IPS DF 6.9 (cell line): ENCODE results near the gene SIGLEC10.

Source experiments
- DNase-seq: peaks from one replicate; pipeline ENCODE4 v3.0.0-alpha.2; 2013; ENCODE audit warnings: low read depth, low spot score
- H3K27ac ChIP-seq: one replicate; pipeline ENCODE4 v1.5.1; 2013; ENCODE audit warnings: low read length, control low read depth
- H3K27me3 ChIP-seq: 2 replicates; pipeline ENCODE4 v1.6.1; 2013; ENCODE audit warnings: mild to moderate bottlenecking, low read length; ENCODE audit not compliant: control insufficient read depth, insufficient read depth
- H3K36me3 ChIP-seq: 2 replicates; pipeline ENCODE4 v1.6.1; 2013; ENCODE audit warnings: low read length; ENCODE audit not compliant: control insufficient read depth, insufficient read depth
- H3K4me1 ChIP-seq: 2 replicates; pipeline ENCODE4 v1.6.1; 2013; ENCODE audit warnings: low read length; ENCODE audit not compliant: control insufficient read depth, insufficient read depth
- H3K4me3 ChIP-seq: 2 replicates; pipeline ENCODE4 v1.5.1; 2013; ENCODE audit warnings: mild to moderate bottlenecking, low read length
- H3K9me3 ChIP-seq: 2 replicates; pipeline ENCODE4 v1.6.1; 2013; ENCODE audit warnings: low read length, inconsistent platforms; ENCODE audit not compliant: control insufficient read depth, insufficient read depth
- WGBS: extraction: QIAGEN DNeasy Blood & Tissue Kit; methylation state at CpG from one replicate; pipeline ENCODE4 v1.1.7; 2013; ENCODE audit warnings: mixed read lengths, missing lambda C conversion rate; ENCODE audit not compliant: insufficient read length, insufficient coverage; 5-methylcytosine and 5-hydroxymethylcytosine counted together

The SIGLEC10 gene

GRCh38 chr19:51365211-51365964, 52.1 kb downstream of the SIGLEC10 start:
- no peak for DNase-seq
- H3K27ac ChIP-seq: no peak overlapping the region

GRCh38 chr19:51364200-51365106, 53.0 kb downstream of the SIGLEC10 start:
- Histone ChIP-seq H3K27me3 (no peaks in the 10 kb centered on the region), H3K36me3 (no peaks in the 10 kb centered on the region), H3K4me1 (peaks cover 6% of the 10 kb centered on the region), H3K9me3 (no peaks in the 10 kb centered on the region), H3K27ac (no peak overlapping the region), H3K4me3 (no peak overlapping the region)
- DNase-seq: no peak
- no CpG with 5 or more reads among the region's 15 CpGs for WGBS

More at GRCh38 chr19:51365211-51365964, 52.1 kb downstream of the SIGLEC10 start:
- Histone ChIP-seq H3K4me3 (peak overlapping the region; percentile 67; the same call in 1 of the 2 replicates), H3K9me3 (no peaks in the 10 kb centered on the region), H3K27me3 (no peaks in the 10 kb centered on the region), H3K36me3 (no peaks in the 10 kb centered on the region), H3K4me1 (peaks cover 6% of the 10 kb centered on the region)
- WGBS: no CpG with 5 or more reads among the region's 10 CpGs

- H3K9me3 ChIP-seq: no peaks in the 10 kb centered on the region
- H3K27me3 ChIP-seq: no peaks in the 10 kb centered on the region
- no peaks in the 10 kb centered on the region for H3K4me1 ChIP-seq
- H3K4me3 ChIP-seq: no peak overlapping the region
- no peaks in the 10 kb centered on the region for H3K36me3 ChIP-seq
- WGBS: no CpG with 5 or more reads among the region's 13 CpGs
- DNase-seq: no peak
- H3K27ac ChIP-seq: no peak overlapping the region
These were observed 56.2 kb downstream of the SIGLEC10 start for GRCh38 chr19:51361239-51361638.
